GM18873 (cell line): ENCODE data around the gene SLC38A8.

ENCODE experiments used
- ATAC-seq: cut with Tn5 transposase; IDR thresholded peaks from one replicate; pipeline ENCODE4 v1.9.1; 2021; ENCODE audit warnings: mild to moderate bottlenecking, moderate library complexity, moderate number of reproducible peaks; ENCODE audit not compliant: unreplicated experiment, low FRiP score

SLC38A8 gene

DNA sequence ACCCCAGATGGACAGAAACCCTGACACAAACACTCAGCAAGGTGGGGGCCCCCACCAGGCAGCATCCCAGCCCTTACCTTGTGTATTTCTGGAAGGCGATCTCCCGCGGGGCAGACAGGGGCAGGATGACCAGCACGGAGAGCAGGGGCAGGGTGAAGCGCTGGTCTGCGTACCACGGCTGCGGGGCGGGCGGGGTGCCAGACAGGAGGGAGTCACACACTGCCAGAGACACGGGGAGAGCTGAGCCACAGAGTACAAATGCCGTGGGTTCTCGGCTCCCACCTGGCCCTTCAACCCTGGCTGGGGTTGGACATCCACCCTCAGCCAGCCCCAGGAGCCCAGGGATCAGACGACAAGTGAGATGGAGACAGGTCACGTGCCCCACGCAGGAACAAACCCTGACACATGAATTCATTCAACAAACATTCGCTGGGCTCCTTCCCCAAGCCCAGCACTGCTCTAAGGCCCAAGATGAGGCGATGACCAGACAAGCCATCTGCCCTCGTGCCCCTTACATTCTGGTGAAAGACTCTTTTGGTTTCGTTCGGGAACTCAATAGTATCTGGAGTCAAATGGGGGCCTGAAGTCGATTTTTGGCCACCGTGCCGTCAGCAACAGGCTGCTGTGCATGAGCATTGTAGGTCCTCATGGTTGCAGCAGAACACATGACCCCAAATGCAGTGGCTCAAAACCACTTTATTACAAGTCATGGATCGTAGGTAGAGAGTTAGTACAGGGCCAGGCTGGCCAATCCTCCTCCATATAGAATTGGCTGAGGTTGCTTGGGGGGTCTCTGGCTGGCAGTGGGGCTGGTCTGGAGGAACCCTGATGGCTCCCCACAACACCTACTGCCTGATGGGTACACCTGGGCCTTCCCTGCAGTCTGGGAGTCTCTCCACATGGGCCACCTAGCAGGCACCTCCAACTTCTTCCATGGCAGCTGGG is 9.1 kb downstream of the SLC38A8 start:
- ATAC-seq, result no peak

DNA sequence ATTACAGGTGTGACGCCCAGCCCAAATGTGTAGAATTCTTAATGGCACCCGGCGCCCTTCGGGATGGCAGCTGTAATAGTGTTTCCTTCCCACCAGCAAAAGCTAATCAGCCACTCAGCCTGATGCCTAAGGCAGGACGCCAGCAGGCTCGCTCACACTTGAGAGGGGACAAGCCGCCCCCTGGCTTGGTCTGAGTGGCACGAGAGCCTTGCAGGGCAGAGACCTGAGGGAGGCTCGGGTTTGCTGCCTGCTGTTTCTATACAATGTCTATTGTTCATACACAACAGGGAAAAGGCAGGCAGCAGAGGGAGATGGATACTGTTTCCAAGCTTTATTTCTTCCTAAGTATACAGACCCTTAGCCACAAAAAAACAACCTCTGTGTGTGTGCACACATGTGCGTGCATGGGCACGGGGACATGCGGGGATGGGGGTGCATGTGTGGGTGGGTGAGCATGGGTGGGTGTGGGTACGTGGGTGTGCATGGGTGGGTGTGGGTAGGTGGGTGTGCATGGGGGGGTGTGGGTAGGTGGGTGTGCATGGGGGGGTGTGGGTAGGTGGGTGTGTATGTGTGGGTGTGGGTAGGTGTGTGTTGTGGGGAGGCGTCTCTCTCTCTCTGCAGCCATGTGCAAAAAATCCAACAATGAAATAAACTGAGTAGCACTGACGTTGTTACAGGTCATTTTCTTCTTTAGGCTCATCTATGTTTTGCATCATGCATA is 10.0 kb downstream of the SLC38A8 start:
- ATAC-seq, result no peak

DNA sequence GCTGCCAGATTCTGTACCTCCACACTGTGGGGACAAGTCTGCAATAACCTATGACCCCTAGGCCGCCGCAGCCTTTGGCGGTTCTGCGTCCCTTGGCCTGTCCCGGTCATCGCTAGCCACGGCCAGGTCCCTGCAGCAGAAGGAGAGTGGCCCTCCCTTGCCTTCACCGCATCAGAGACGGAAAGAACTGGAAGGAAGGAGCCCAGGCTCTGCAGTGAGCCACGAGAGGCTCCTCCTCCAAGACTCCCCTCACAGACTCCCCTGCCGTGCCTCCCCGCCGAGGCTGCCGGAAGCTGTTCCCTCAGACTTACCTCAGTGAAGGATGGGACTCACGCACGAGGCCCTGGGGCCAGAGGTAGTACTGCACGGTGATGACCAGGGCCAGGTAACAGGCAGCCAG is 11.0 kb downstream of the SLC38A8 start:
- no peak for ATAC-seq

DNA sequence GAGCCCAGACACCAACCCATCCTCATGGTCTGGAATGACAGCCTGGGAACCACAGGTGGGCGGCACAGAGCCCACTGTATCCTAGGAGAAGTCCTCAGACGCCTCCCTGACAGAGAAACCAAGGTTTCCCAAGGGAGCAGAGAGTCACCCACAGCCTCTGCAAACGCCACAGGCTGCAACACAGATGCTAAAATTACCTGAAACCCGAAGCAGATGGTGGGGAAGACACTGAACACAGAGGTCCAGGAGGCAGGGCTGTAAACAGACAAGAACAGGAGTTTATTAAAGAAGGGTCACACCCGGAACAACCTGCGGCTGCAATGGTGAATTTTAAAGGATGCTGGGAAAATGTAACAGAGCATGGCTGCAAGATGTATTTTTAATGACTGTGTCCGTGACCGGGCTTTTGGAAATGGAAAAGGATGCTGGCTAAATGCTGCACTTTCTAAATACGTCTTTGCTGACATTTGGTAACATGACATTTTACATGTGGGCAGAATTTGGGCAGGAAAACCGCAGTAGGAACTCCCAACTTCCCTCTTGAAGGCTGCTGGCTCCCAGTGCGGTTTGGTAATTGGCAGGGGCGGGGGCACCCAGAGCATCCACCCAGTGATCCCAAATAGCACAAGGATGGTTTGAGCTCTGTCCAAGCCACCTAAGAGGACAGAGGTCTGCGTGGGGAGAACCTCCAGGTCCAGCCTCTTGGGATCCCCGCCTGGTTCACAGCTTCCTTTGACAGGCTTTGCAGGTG is 13.1 kb downstream of the SLC38A8 start:
- no peak for ATAC-seq

DNA sequence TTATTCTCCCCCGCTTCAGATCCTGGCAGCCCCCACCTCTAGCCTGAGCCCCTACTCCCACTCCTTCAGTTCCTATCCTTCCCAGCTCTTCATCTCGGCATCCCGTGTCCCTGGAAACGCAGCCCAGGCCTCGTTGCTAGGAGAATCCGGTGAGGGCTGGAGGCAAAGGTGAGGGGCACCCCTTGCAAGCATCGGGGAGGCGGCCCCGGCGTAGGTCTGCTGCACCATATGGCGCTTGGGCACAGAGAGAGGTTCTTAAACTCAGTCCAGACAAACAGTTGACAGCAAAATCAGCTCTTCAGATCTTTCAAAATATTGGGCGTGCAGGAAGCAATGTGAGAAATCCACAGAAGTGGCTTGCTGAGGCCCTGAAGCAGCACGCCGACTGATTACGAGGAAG is 15.0 kb downstream of the SLC38A8 start:
- ATAC-seq, result no peak

DNA sequence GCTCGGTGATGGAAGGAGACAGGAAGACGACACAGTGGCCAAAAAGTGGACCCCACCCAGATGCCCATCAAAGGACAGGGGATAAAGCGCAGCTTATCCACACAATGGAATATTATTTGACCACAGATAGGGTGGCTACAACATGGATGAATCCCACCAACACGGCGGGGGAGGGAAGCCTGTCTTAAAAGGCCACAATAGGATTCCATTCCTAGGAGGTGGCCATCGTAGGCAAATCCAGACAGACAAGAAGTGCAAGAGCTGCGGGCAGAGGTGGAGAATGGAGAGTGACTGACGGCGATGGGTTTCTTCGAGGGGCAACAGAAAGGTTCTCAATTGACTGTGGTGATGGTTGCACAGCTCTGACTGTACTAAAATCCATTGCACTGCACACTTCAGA is 16.0 kb downstream of the SLC38A8 start:
- no peak for ATAC-seq

DNA sequence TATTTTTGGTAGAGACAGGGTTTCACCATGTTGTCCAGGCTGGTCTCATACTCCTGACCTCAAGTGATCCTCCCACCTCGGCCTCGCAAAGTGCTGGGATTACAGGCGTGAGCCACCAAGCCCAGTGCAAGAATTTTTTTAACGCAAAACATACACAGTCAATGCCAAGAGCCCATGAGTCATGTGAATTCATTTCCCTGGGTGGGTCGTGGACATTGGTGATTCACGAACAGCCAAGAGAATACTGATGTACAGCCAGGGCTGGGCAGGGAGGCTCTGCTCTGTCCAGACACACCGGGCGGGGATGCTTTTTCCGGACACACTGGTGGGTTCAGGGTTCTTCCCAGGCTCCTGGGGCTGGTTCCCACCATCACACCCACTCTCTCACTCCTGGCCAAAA is 17.7 kb downstream of the SLC38A8 start:
- no peak for ATAC-seq

DNA sequence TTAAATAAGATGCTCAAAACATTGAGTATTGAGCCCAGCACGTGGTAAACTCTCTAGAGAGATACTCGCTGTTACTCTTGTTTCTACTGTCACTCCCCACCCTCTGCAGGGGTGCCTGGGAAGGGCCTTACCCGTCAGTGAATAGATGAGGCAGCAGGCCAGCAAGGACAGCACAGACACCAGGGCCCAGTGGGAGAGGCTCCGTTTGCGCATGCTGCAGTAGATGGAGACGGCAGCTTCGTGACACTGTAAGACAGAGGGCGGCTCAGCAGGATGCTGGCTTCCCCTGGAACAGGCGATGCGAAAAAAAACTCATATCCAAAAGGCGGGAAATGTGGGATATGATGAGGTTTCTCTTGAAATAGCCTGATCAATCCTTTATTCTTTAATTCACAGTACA is 20.0 kb downstream of the SLC38A8 start:
- ATAC-seq, result no peak

DNA sequence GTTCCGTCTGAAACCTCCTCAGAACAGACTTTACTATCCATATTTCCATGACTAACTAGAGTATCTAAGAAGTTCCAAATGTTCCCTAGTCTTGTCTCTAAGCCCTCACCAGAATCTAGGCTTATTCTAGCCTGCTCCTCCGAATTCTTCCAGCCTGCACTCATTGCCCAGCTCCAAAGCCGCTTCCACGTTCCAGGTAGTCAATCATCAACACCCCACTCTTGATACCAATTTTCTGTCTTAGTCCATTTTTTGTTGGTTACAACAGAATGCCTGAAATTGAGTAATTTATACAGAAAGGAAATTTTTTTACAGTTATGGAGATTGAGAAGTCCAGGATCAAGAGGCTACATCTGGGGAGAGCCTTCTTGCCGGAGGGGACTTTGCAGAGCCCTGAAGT is 21.1 kb downstream of the SLC38A8 start:
- no peak for ATAC-seq

DNA sequence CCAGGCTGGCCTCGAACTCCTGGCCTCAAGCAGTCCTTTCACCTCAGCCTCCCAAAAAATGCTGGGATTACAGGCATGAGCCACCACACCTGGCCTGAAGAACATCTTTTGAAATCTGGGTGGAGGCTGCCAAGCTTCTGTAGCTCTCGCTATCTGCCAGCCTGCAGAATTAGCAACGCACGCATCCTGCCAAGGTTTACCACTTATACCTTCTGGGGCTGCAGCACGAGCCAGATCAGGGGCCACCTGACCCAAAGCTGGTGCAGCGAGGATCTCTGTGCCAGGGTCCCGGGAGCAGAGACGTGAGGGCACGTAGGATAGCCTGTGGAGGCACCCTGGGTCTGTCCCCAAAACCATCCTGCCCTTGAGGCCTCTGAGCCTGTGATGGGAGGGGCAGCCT is 22.2 kb downstream of the SLC38A8 start:
- ATAC-seq, result no peak

DNA sequence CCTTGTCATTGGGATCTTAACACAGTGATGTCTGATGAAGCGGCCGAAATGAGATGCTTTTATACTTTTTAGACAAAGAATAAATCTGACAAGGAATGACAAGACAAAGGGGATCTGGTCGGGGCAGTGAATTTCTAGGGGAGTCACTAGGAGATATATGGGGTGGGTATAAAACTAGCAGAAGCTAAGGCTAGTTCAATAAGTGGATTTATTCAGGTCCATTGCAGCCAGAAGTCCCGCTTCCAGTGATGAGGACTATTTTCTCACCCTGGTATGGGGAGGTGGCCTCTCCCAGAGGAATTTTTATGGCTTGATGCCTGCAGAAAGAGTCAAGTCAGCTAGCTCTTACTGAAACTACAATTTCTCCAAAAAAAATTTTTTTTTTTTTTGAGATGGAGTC is 23.9 kb downstream of the SLC38A8 start:
- ATAC-seq, result no peak

DNA sequence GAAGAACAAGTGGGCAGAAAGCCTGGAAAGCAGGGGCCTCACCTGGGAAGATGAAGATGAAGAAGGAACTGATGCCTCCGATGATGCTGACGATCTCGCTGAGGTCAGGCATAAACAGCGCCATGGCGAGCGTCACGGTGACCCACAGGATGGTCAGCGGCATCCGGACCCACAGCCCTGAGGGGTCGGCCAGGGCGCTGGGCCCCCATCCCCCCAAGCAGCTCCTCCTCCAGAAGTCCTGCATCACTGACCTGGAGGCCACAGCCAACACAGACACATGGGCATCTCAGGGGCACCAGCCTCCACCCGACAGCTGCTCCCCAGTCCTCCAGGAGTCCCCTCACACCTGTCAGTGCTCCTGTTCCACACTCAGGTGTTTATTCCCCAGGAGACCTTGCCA is 26.1 kb downstream of the SLC38A8 start:
- ATAC-seq, result no peak

DNA sequence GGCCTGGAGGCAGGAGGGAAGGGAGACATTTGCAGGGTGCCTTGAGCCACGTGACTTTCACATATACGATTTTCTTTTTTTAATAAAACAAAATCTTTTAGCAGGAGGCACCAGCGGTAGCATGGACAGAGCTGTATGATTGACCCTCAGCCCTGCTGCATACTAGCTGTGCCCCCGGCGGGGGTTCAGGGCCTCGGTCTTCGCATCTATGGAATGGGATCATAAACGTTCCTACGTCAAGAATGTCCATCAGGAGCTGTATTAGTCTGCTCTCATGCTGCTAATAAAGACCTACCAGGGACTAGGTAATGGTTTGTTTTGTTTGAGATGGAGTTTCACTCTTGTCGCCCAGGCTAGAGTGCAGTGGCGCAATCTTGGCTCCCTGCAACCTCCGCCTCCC is 27.2 kb downstream of the SLC38A8 start:
- ATAC-seq, result no peak

DNA sequence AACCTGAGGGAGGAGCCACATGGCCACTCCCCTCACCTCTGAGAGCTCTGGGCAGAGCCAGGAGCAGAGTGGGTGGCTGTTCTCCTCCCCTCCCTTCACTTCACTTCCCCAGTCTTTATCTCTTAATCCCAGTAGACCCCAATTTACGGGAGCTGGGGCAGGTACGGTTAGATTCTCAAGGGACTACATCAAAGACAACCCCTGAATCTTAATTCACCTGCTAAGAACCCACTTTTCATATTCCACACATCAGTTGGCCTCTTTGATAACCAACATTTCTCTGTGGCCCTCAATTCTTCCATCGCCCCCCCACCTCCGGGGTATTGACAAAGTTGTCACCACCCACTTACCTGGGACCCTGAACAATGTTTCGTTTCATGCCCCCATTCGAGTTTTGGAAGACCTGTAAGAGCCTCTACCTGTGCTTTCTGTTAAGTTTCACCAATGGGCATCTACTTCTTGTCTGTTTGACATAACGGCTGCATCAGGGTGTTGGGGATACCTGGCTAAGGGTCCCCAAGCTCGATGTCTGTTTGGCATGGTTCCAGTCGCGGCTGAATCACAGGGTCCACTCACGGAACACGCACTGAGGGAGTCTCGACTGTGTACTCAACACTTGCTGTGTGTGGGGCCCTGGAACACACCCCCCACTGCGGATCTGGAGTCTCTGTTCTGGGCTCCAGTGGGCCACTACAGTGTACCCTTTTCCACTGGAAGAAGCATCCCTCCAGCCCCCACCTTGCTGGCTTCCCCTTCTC is 27.8 kb downstream of the SLC38A8 start:
- ATAC-seq, result no peak

DNA sequence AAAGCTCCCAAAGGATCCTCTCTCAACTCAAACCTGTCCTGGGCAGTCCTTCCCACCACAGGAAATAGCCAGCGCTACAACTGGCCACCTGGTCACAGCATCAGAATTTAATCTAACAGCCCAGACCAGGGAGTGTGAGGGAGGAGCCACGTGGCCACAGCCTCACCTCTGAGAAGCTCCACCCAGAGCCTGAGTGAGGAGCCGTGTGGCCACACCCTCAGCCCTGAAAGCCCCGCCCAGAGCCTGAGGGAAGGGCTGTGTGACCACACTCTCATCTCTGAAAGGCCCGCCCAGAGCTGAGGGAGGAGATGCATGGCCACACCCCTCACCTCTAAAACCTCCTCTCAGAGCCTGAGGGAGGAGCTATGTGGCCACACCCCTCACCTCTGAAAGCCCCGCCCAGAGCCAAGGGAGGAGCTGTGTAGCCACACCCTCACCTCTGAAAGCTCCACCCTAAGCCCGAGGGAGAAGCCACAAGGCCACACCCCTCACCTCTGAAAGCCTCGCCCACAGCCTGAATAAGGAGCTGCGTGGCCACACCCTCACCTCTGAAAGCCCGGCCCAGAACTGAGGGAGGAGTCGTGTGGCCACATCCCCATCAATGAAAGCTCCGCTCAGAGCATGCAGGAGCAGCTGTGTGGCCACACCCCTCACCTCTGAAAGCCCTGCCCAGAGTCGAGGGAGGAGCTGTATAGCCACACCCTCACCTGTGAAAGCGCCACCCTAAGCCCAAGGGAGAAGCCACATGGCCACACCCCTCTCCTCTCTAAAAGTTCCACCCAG is 28.6 kb downstream of the SLC38A8 start:
- peak; percentile 67 for ATAC-seq

DNA sequence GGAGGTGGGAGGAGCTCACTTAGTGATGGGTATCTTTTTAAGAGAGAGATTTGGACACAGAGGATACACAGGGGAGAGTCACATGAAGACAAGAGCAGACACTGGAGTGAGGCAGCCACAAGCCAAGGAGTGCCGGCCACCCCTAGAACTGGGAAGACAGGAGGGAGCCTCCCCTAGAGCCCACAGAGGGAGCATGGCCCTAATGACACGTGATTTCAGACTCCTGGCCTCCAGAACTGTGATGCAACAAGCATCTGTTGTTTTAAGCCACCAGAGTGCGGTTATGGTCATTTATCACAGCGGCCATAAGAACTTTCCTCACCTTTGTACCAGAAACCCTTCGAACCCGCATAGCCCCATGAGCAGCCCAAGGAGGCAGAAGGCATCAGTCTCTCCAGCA is 33.3 kb downstream of the SLC38A8 start:
- no peak for ATAC-seq

DNA sequence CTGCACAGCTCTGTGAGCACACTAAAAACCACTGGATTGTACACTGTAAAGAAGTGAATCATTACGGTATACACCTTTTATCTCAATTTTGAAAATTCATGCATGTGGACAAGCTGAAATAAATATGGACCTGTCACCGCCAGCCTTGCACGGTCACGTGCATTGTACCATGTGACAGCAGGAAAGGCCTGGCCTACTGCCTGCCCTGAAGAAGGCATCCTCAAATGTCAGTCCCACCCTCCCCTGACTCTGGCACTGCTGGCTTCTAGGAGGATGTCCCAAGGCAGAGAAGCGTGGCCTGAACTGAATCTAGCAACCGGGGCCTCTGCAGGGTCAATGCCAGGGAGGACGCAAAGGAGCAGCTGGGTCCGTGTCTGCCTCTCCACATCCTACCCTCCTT is 34.6 kb downstream of the SLC38A8 start:
- ATAC-seq, result no peak

DNA sequence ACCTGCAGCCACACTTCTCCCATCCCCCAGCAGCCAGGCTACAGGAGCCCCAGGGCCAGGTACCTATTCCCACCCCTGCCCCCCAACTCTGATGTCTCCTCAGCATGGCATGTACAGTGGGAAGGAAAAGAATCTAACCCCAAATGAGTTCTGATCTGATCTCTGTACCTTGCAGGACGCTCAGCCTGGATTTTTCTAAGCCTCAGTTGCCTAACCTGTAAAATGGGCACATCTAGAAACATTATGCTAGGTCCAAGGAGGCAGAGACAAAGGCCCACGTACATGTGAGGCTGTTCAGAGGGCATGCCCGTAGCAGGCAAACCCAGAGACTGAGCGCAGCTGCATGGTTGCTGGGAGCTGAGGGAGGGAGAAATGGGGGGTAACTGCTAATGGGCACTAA is 35.1 kb downstream of the SLC38A8 start:
- no peak for ATAC-seq

DNA sequence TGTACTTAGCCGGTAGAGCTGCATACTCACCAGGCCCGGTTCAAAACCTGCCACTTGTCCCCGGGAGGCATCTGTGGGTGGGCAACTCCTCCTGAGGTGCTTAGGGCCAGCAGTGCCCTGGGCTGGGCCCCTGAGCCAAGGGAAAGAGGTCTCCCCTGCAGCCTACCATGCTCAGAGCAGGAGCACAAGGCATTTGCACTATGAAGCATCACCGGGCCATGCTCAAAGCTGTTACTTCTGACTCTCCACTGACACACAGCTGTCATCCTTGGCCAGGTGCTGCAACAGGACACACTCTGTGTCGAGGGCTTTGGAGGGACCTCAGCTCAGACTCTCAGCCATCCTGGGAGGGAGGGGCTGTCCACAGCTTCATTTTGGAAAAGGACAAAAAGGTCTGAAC is 37.2 kb downstream of the SLC38A8 start:
- no peak for ATAC-seq

DNA sequence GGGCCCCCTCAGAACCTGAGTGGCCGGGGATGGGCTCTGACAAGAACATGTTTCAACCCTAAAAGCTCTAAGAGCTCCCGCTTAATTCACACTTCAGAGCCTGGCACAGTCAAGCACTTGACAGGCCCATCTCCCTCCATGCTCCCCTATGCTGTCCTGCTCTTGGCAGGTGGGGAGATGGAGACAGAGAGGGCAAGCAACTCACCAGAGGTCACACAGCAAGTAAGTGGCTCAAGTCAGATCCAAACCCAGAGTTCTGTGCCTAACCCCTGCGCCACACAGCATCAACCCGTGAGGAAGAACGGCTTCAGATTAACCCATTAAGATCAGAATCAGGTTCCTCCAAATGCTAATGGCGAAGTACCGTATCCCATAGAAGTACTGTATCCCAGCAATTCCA is 38.2 kb downstream of the SLC38A8 start:
- ATAC-seq, result no peak
